Measurements from ENCODE around the gene ZNF26. TPM values are rescaled to one million over a fixed set of nuclear protein-coding genes. Genes with fewer than 3 reads are reported as not detected.

The ZNF26 gene
- total and polyA plus RNA-seq, 10 of the 15 experiments (the other 5 are each of a cell fraction or from before 2014, with no cell fraction given): 1.00 to 17.1 (median 10.5) TPM

- no peak for TF ChIP-seq CEBPZ (IDR thresholded peaks at IDR 0.05; ENCODE audit: low read depth, low read length)
Observed at GRCh38 chr12:133026996-133027395, 40.8 kb downstream of the ZNF26 start (continued).

GRCh38 chr12:133037207-133038005, 51.2 kb downstream of the ZNF26 start, which contains the start of gene ZNF84:
TSS of gene ZNF84 (plus strand) at chr12:133037509. CDS start at chr12:133041468, 3,959 bp downstream.
- CTCF ChIA-PET: interaction anchor here (0.7 kb wide), 1 partner anchor 150 kb away, joined by 4 read pairs; the partner anchor contains the start of gene CHFR
- no peak for TF ChIP-seq SP1 (IDR thresholded peaks at IDR 0.05; ENCODE audit: low read depth, low read length)
- TF ChIP-seq CEBPZ (IDR thresholded peaks at IDR 0.05; ENCODE audit: low read depth, low read length): no peak
- peak; percentile 87 for TF ChIP-seq SIX5 (IDR thresholded peaks at IDR 0.05; ENCODE audit: low read depth, low read length, severe bottlenecking)
- TF ChIP-seq TARDBP (IDR thresholded peaks at IDR 0.05; ENCODE audit: borderline replicate concordance): 0 out of 2 replicates have a peak, but pooled peaks have one; percentile 38
- no peak for TF ChIP-seq SMAD1 (IDR thresholded peaks at IDR 0.05; ENCODE audit: low read depth, partially characterized antibody)
- peak; percentile 74 for TF ChIP-seq GATAD2B (conservative IDR thresholded peaks at IDR 0.05; ENCODE audit: low read depth)
- TF ChIP-seq ESRRA (IDR thresholded peaks at IDR 0.05; ENCODE audit: low read length): no peak
- TF ChIP-seq ZBTB11 (CRISPR knock-in tag; IDR thresholded peaks at IDR 0.05): peak; percentile 76
- TF ChIP-seq CBFB (IDR thresholded peaks at IDR 0.05; ENCODE audit: low read depth): no peak

More at GRCh38 chr12:133037207-133038005, 51.2 kb downstream of the ZNF26 start, which contains the start of gene ZNF84:
- Histone ChIP-seq H3K4me3 (peak within 1 kb of the TSS; percentile 77), H3K4me1 (ENCODE audit: control insufficient read depth, insufficient read depth, low read length) (no peaks in the 10 kb centered on the region), H3K27me3 (replicated peaks in 1 of 2; ENCODE audit: control insufficient read depth in 2 of 2, insufficient read depth in 2 of 2, low read length in 1 of 2) (no peaks in the 10 kb centered on the region), H3K36me3 (ENCODE audit: control insufficient read depth in 2 of 2, insufficient read depth in 2 of 2, low read length in 1 of 2) (no peaks in the 10 kb centered on the region; a peak in 2 of 4 replicates), H3K27ac (ENCODE audit: control insufficient read depth, insufficient read depth) (peak within 1 kb of the TSS; percentile 79), H3K9me3 (replicated peaks; ENCODE audit: control insufficient read depth, insufficient read depth, low read length) (peaks cover 39% of the 10 kb centered on the region), H3K4me2 (ENCODE audit: control insufficient read depth, insufficient read depth) (peak within 1 kb of the TSS; percentile 68), H4K20me1 (ENCODE audit: control insufficient read depth, insufficient read depth) (no peaks in the 10 kb centered on the region), H3K79me2 (ENCODE audit: control insufficient read depth, insufficient read depth, low read length) (peaks cover 14% of the 10 kb centered on the region), H2AFZ (ENCODE audit: control insufficient read depth, low read depth, low read length) (peak within 1 kb of the TSS; percentile 71), H3K9ac (ENCODE audit: control insufficient read depth, insufficient read depth, low read length) (peak within 1 kb of the TSS; percentile 66)
- no TSS peak for BruUV-seq (replicated peaks)
- under 1% methylated on average over 82 of the region's 103 CpGs for WGBS (ENCODE audit: insufficient coverage, insufficient replicate concordance, low lambda C conversion rate, missing lambda C conversion rate)
- intact Hi-C loops (cut with micrococcal nuclease; ENCODE audit: unreplicated experiment): loop anchor here (1.0 to 2.0 kb wide), 4 partner anchors 43 to 144 kb away; partner anchors contain the start of genes ZNF140, ZNF26, ZNF268 and ZNF605
- FAIRE-seq: peak; percentile 98
- POLR2A ChIA-PET: interaction anchor here (1.1 kb wide), 1 partner anchor 73 kb away, joined by 7 read pairs; no protein-coding TSS in a partner anchor
- peak; percentile 96 for DNase-seq (ENCODE audit: low read depth, low spot score)
- SMC1A ChIA-PET (ENCODE audit: uncharacterized antibody, unreplicated experiment): interaction anchor here (1.3 to 1.8 kb wide), 3 partner anchors 10 to 51 kb away, joined by 4 to 8 read pairs (median 6); partner anchors contain the start of gene ZNF26
- peak; percentile 98 for ATAC-seq
- in situ Hi-C loops (cut with MboI): no loop called here
- RAD21 ChIA-PET (ENCODE audit: unreplicated experiment): interaction anchor here (1.2 kb wide), 1 partner anchor 51 kb away, joined by 4 read pairs; no protein-coding TSS in a partner anchor
